Mucosa of descending colon (tissue), 3 donors: ENCODE data around the gene CLIC5. TPM values are rescaled to one million over a fixed set of nuclear protein-coding genes. Genes with fewer than 3 reads are reported as not detected.

Experiments
- ATAC-seq: fragments of 200-7000 bp; cut with Tn5 transposase; one replicate; pipeline ENCODE4 v1.9.1; 2020; ENCODE audit warnings: mild to moderate bottlenecking, moderate library complexity
- DNase-seq, 3 donors: peaks; one replicate each; pipeline ENCODE4 v3.0.0-alpha.2; 2020
- H3K36me3 ChIP-seq: fragments of 200-600 bp; one replicate; pipeline ENCODE4 v1.8.0; 2021; ENCODE audit warnings: low read depth, mild to moderate bottlenecking
- H3K4me1 ChIP-seq: fragments of 200-600 bp; one replicate; pipeline ENCODE4 v1.8.0; 2021; ENCODE audit warnings: low read depth, mild to moderate bottlenecking
- H3K4me3 ChIP-seq: fragments of 200-600 bp; one replicate; pipeline ENCODE4 v1.8.0; 2021; ENCODE audit warnings: mild to moderate bottlenecking
- H3K9me3 ChIP-seq: fragments of 200-600 bp; one replicate; pipeline ENCODE4 v1.8.0; 2021; ENCODE audit warnings: mild to moderate bottlenecking
- intact Hi-C, 2 donors: fragments of 100-400 bp; cut with DNase I in 1 of 2; cut with micrococcal nuclease in 1 of 2; formaldehyde crosslinking; loops; one replicate each; pipeline versions ENCODE4 v1.11.0 to v1.11.1; 2022; cut with DNase I, micrococcal nuclease
- total RNA-seq, 3 donors: library from RNA; stranded (reverse); fragmentation: NEBNext Ultra II Directional in 2 of 3; extraction: Animal tissue kit (Norgen Biotek cat#: 25700) in 2 of 3; gene quantifications; one replicate each; pipeline versions ENCODE4 v1.2.1 to v1.2.4, GENCODE V29; 2021 to 2023
- TF ChIP-seq, protein P1 (sequence below): fragments of 200-600 bp; IDR thresholded peaks from one replicate; pipeline ENCODE4 v1.8.0; 2022; ENCODE audit warnings: antibody characterized with exemption, mild to moderate bottlenecking
- donor health status: DM: no; HTN: no; CAD: no; lungs with moderate emphysema.
- donor health status: DM: no; HTN: no; CAD: no.
- donor health status: DM: no; HTN: yes; CAD: no.

The CLIC5 gene
- total RNA-seq, 3 donors from 2014 or later, result 149 to 242 (median 215) TPM

DNA sequence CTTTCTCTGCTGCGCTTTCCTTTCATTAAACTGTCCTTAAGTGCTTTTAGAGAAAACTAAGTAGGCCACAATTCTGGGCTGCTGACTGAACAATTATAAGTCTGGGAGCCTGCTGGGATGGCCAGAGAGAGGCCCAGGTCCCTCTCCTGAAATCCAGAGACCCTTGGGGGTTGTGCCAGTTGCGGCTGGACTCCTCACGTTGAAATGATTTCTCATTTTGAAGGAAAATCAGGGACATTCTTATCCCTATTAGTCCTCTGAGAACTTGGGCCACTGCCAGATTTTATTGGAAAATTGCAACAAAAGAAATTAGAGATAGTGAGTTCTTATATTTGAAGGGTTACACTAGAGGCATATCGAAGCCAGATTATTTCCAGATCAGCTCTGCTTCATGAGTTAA lies 145.1 kb downstream of the CLIC5 start:
- Histone ChIP-seq H3K9me3 (no peaks in the 10 kb centered on the region), H3K36me3 (no peaks in the 10 kb centered on the region), H3K4me1 (no peaks in the 10 kb centered on the region), H3K4me3 (no peak overlapping the region)
- DNase-seq (no peak), ATAC-seq (no peak)
- intact Hi-C loops, result no loop called here
- TF ChIP-seq, protein P1, sequence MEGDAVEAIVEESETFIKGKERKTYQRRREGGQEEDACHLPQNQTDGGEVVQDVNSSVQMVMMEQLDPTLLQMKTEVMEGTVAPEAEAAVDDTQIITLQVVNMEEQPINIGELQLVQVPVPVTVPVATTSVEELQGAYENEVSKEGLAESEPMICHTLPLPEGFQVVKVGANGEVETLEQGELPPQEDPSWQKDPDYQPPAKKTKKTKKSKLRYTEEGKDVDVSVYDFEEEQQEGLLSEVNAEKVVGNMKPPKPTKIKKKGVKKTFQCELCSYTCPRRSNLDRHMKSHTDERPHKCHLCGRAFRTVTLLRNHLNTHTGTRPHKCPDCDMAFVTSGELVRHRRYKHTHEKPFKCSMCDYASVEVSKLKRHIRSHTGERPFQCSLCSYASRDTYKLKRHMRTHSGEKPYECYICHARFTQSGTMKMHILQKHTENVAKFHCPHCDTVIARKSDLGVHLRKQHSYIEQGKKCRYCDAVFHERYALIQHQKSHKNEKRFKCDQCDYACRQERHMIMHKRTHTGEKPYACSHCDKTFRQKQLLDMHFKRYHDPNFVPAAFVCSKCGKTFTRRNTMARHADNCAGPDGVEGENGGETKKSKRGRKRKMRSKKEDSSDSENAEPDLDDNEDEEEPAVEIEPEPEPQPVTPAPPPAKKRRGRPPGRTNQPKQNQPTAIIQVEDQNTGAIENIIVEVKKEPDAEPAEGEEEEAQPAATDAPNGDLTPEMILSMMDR, result no peak

DNA sequence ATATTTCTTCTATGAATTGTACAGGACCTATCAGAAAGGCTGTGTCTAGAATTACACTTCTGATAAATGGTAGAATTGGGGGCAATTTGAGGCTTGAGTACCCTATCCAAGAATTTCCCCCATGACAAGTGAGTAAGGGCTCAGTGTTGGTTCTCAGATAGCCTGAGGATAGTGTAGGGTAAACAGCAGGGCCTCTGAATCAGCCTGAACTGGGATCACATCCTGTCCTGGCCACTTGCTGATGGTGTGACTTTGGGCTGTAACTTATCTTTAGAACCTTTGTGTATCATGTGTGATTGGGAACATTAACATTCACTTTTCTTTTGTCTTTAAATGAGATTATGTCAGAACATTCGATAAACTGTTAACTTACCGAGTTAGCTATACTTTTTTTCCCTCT lies 151.0 kb downstream of the CLIC5 start:
- TF ChIP-seq, protein P1, result no peak
- Histone ChIP-seq H3K36me3 (no peaks in the 10 kb centered on the region), H3K4me3 (no peak overlapping the region), H3K4me1 (no peaks in the 10 kb centered on the region), H3K9me3 (no peaks in the 10 kb centered on the region)
- no peak for ATAC-seq
- intact Hi-C loops, result no loop called here
- DNase-seq, result no peak

DNA sequence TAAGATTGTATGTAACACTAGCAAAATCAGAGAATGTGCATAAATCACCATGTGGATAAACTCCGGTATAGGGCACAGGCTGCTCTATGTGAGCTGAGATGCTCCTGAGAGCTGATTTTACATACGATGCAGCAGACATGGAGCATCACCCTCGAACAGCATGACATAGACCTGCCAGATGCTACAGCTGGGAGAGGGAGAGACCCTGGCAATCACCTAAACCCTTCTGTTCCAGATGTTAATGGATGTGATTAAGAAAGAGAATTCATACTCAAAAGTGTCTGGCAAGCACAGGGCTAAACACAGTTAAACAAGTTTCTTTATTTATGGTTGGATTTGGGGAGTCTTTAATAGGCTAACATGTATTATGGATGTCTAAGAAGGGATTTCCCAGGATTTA lies 157.0 kb downstream of the CLIC5 start:
- ATAC-seq (no peak), DNase-seq (no peak)
- TF ChIP-seq, protein P1, result no peak
- intact Hi-C loops, result no loop called here
- Histone ChIP-seq H3K4me1 (no peaks in the 10 kb centered on the region), H3K36me3 (no peaks in the 10 kb centered on the region), H3K4me3 (no peak overlapping the region), H3K9me3 (no peaks in the 10 kb centered on the region)

DNA sequence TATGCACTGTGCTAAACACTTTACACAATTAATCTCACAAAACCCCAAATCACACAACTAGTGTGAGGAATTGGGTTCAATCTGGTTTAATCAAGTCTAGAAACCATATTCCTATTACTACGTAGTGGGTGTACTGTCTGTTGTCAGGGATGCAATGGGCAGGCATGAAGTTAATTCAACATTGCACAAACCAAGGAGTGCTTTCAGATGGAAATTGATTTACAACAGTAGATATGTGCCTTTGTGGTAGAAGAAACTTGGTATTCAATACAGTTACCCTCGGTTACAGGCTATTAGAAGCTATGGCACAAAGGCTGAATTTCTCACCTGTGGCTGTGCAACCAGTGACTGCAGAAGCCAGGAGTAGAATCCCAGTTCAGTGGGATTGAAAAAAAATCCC lies 157.8 kb downstream of the CLIC5 start:
- Histone ChIP-seq H3K36me3 (no peaks in the 10 kb centered on the region), H3K9me3 (no peaks in the 10 kb centered on the region), H3K4me1 (no peaks in the 10 kb centered on the region), H3K4me3 (no peak overlapping the region)
- TF ChIP-seq, protein P1, result no peak
- ATAC-seq (no peak), DNase-seq (no peak)
- intact Hi-C loops, result no loop called here

DNA sequence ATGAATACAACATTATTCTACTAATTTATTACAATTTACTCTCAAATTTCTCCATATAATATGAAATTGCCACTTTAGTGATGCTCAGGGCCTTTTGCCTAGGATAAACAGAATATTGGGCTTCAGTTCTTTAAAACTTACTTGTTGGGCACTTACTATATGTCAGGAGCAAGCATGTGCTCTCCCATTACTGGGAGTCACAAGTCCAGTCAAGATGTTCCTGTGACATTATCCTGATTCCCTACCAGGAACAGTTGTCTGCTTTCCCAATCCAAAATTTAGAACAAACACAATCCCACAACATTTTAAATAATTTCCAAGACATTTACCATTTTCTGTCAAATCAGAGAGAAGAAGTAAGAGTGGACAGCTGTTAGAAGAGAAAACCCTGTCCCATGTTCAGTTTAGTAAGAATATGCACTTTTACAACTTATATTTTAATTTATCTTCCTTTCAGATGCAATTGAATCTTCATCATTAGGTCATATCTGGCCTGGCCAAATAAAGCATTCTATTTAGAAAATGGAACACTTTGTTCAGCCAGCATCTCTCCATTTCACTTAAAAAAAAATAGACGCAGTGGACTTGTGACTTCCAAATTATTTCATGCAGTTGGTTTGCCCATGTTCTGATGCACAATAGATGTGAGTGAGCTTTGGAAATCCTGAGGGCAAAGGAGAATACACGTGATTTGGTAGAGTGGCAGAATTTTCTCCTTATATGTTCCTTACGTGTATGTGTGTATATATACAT lies 159.8 kb downstream of the CLIC5 start:
- no peak overlapping the region for H3K4me3 ChIP-seq
- intact Hi-C loops, result no loop called here
- H3K4me1 ChIP-seq, result no peaks in the 10 kb centered on the region
- ATAC-seq (no peak), DNase-seq (no peak)
- no peaks in the 10 kb centered on the region for H3K36me3 ChIP-seq
- no peaks in the 10 kb centered on the region for H3K9me3 ChIP-seq
- TF ChIP-seq, protein P1, result no peak
